ENCODE measurements around the gene SETD1A.

GRCh38 chr16:30928390-30928789 lies 29.2 kb upstream of the SETD1A start:
- no peak for TF ChIP-seq CTCF (IDR thresholded peaks at IDR 0.05)
- TF ChIP-seq POLR2A (IDR thresholded peaks at IDR 0.05; ENCODE audit: low read length) = no peak

Data from A549 (cell line).